Ectodermal cell (in vitro differentiated cells): ENCODE data around the gene SLC48A1.

Source experiments
- H3K27ac ChIP-seq: 2 replicates; pipeline ENCODE4 v1.7.0; 2013; ENCODE audit warnings: mild to moderate bottlenecking, low read depth, low read length; ENCODE audit not compliant: insufficient read depth, poor library complexity, severe bottlenecking
- H3K27me3 ChIP-seq: 2 replicates; pipeline ENCODE4 v1.7.0; 2013; ENCODE audit warnings: mild to moderate bottlenecking, low read length; ENCODE audit not compliant: insufficient read depth, control insufficient read depth, poor library complexity, severe bottlenecking
- H3K36me3 ChIP-seq: one replicate; pipeline ENCODE4 v1.7.0; 2013; ENCODE audit warnings: low read length; ENCODE audit not compliant: control insufficient read depth, insufficient read depth
- H3K4me1 ChIP-seq: one replicate; pipeline ENCODE4 v1.7.0; 2013; ENCODE audit warnings: low read length; ENCODE audit not compliant: control insufficient read depth, insufficient read depth
- H3K4me3 ChIP-seq: 2 replicates; pipeline ENCODE4 v1.7.0; 2013; ENCODE audit warnings: low read depth, low read length, control low read depth; ENCODE audit not compliant: insufficient read depth
- H3K9me3 ChIP-seq: 2 replicates; pipeline ENCODE4 v1.7.0; 2013; ENCODE audit warnings: mild to moderate bottlenecking, low read length, moderate library complexity; ENCODE audit not compliant: control insufficient read depth
- WGBS, 2 experiments: methylation state at CpG; one replicate each; pipeline ENCODE4 v1.1.7; 2013; ENCODE audit warnings: missing lambda C conversion rate in 2 of 2; 5-methylcytosine and 5-hydroxymethylcytosine counted together

Gene SLC48A1

GRCh38 chr12:47735649-47736048 is 37.4 kb upstream of the SLC48A1 start:
- no peaks in the 10 kb centered on the region for H3K27me3 ChIP-seq
- peaks cover 16% of the 10 kb centered on the region for H3K4me1 ChIP-seq
- 93 to 94% methylated on average over 11 of the region's 11 CpGs for WGBS, 2 experiments
- H3K36me3 ChIP-seq = no peaks in the 10 kb centered on the region
- no peak overlapping the region for H3K4me3 ChIP-seq
- no peak overlapping the region for H3K27ac ChIP-seq
- no peaks in the 10 kb centered on the region for H3K9me3 ChIP-seq

GRCh38 chr12:47736216-47736615 is 36.8 kb upstream of the SLC48A1 start:
- Histone ChIP-seq H3K4me3 (no peak overlapping the region), H3K36me3 (no peaks in the 10 kb centered on the region), H3K4me1 (peaks cover 20% of the 10 kb centered on the region), H3K27me3 (no peaks in the 10 kb centered on the region), H3K27ac (no peak overlapping the region), H3K9me3 (no peaks in the 10 kb centered on the region)
- 93 to 94% methylated on average over 4 of the region's 4 CpGs for WGBS, 2 experiments

GRCh38 chr12:47736877-47737676 is 36.0 kb upstream of the SLC48A1 start:
- H3K9me3 ChIP-seq = no peaks in the 10 kb centered on the region
- peaks cover 20% of the 10 kb centered on the region for H3K4me1 ChIP-seq
- H3K27ac ChIP-seq = no peak overlapping the region
- H3K4me3 ChIP-seq = no peak overlapping the region
- no peaks in the 10 kb centered on the region for H3K27me3 ChIP-seq
- H3K36me3 ChIP-seq = no peaks in the 10 kb centered on the region
- 89 to 93% methylated on average over 19 of the region's 19 CpGs for WGBS, 2 experiments

- no peaks in the 10 kb centered on the region for H3K27me3 ChIP-seq
- H3K9me3 ChIP-seq = no peaks in the 10 kb centered on the region
- 93 to 95% methylated on average over 16 to 17 of the region's 17 CpGs for WGBS, 2 experiments
- no peak overlapping the region for H3K27ac ChIP-seq
- no peak overlapping the region for H3K4me3 ChIP-seq
- H3K4me1 ChIP-seq = peaks cover 20% of the 10 kb centered on the region
- H3K36me3 ChIP-seq = no peaks in the 10 kb centered on the region
These were observed 35.0 kb upstream of the SLC48A1 start for GRCh38 chr12:47737936-47738594.

- H3K27me3 ChIP-seq = no peaks in the 10 kb centered on the region
- 76 to 84% methylated on average over 3 of the region's 3 CpGs for WGBS, 2 experiments
These were observed 33.7 kb upstream of the SLC48A1 start for GRCh38 chr12:47739297-47739696.

GRCh38 chr12:47739979-47740378 is 33.1 kb upstream of the SLC48A1 start:
- Histone ChIP-seq H3K4me1 (peaks cover 16% of the 10 kb centered on the region), H3K36me3 (no peaks in the 10 kb centered on the region), H3K27me3 (no peaks in the 10 kb centered on the region), H3K9me3 (no peaks in the 10 kb centered on the region), H3K27ac (no peak overlapping the region), H3K4me3 (no peak overlapping the region)
- WGBS, 2 experiments = 83 to 86% methylated on average over 12 of the region's 12 CpGs

More at GRCh38 chr12:47739297-47739696, 33.7 kb upstream of the SLC48A1 start:
- Histone ChIP-seq H3K36me3 (no peaks in the 10 kb centered on the region), H3K4me1 (peaks cover 20% of the 10 kb centered on the region), H3K27ac (no peak overlapping the region), H3K9me3 (no peaks in the 10 kb centered on the region), H3K4me3 (no peak overlapping the region)

GRCh38 chr12:47740606-47741339 is 32.3 kb upstream of the SLC48A1 start:
- Histone ChIP-seq H3K27ac (no peak overlapping the region), H3K4me1 (peaks cover 15% of the 10 kb centered on the region), H3K4me3 (no peak overlapping the region), H3K9me3 (no peaks in the 10 kb centered on the region), H3K36me3 (no peaks in the 10 kb centered on the region), H3K27me3 (no peaks in the 10 kb centered on the region)
- 89 to 90% methylated on average over 21 of the region's 21 CpGs for WGBS, 2 experiments

GRCh38 chr12:47741340-47741703 is 31.7 kb upstream of the SLC48A1 start:
- Histone ChIP-seq H3K4me1 (peaks cover 15% of the 10 kb centered on the region), H3K27ac (no peak overlapping the region)
- 69 to 72% methylated on average over 4 of the region's 4 CpGs for WGBS, 2 experiments

GRCh38 chr12:47742253-47742825 is 30.7 kb upstream of the SLC48A1 start:
- 73 to 74% methylated on average over 7 of the region's 7 CpGs for WGBS, 2 experiments
- no peak overlapping the region for H3K4me3 ChIP-seq
- H3K9me3 ChIP-seq = no peaks in the 10 kb centered on the region
- H3K4me1 ChIP-seq = peaks cover 15% of the 10 kb centered on the region
- no peaks in the 10 kb centered on the region for H3K27me3 ChIP-seq
- H3K27ac ChIP-seq = no peak overlapping the region
- H3K36me3 ChIP-seq = no peaks in the 10 kb centered on the region

More at GRCh38 chr12:47741340-47741703, 31.7 kb upstream of the SLC48A1 start:
- H3K9me3 ChIP-seq = no peaks in the 10 kb centered on the region
- H3K27me3 ChIP-seq = no peaks in the 10 kb centered on the region
- H3K4me3 ChIP-seq = no peak overlapping the region
- no peaks in the 10 kb centered on the region for H3K36me3 ChIP-seq
